ENCODE data around the gene ANKRD40CL. TPM values are rescaled to one million over a fixed set of nuclear protein-coding genes. Genes with fewer than 3 reads are reported as not detected.

ANKRD40CL gene
- total RNA-seq, 1 experiment from 2014 or later = not detected

DNA sequence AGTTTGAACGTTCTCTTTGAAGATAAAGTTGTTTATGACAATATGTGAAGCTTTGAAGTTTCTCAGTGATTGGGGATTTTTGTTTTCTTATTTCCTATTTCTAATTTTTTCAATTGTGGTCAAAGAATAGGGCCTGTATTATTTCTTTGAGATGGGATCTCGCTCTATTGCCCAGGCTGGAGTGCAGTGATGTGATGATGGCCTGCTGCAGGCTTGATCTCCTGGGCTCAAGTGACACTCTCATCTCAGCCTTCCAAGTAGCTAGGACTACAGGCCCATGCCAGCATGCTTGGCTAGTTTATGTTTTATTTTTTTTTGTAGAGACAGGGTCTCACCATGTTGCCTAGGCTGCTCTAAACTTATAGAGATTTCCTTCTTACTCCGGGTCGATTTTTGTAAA, 11.7 kb upstream of the ANKRD40CL start:
- no peaks in the 10 kb centered on the region for H3K4me1 Mint-ChIP-seq (ENCODE audit: low read depth, unreplicated experiment)
- no peaks in the 10 kb centered on the region for H3K27me3 Mint-ChIP-seq (ENCODE audit: unreplicated experiment)
- intact Hi-C loops (cut with micrococcal nuclease; ENCODE audit: unreplicated experiment) = no loop called here

DNA sequence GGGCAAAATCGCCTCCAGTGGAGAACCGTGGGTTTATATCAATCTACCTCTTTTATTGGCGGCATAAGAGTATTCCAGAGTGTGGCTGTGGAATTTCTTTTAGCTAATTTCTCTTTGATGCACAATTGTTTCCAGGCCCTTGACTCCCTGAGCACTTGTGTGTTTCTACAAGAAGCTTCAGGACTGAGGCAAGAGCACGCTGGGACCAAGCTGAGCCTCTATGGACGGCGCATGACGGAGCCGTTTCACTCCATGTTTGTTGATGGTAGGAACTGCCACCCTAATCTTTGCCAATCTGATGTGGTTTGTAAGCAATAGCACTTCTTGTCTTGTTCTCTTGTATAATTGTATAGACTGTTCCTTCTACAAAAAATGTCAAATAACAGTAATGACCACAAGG, 11.2 kb upstream of the ANKRD40CL start:
- Mint-ChIP-seq H3K27me3 (ENCODE audit: unreplicated experiment) (no peaks in the 10 kb centered on the region), H3K9me3 (ENCODE audit: low read depth, unreplicated experiment) (no peaks in the 10 kb centered on the region), H3K4me3 (ENCODE audit: low read depth, unreplicated experiment) (no peak overlapping the region), H3K4me1 (ENCODE audit: low read depth, unreplicated experiment) (no peaks in the 10 kb centered on the region), H3K27ac (ENCODE audit: unreplicated experiment) (no peak overlapping the region), H3K36me3 (ENCODE audit: insufficient read depth, unreplicated experiment) (no peaks in the 10 kb centered on the region)
- DNase-seq = no peak
- CTCF ChIA-PET = no interaction called here
- TF ChIP-seq, protein P1, sequence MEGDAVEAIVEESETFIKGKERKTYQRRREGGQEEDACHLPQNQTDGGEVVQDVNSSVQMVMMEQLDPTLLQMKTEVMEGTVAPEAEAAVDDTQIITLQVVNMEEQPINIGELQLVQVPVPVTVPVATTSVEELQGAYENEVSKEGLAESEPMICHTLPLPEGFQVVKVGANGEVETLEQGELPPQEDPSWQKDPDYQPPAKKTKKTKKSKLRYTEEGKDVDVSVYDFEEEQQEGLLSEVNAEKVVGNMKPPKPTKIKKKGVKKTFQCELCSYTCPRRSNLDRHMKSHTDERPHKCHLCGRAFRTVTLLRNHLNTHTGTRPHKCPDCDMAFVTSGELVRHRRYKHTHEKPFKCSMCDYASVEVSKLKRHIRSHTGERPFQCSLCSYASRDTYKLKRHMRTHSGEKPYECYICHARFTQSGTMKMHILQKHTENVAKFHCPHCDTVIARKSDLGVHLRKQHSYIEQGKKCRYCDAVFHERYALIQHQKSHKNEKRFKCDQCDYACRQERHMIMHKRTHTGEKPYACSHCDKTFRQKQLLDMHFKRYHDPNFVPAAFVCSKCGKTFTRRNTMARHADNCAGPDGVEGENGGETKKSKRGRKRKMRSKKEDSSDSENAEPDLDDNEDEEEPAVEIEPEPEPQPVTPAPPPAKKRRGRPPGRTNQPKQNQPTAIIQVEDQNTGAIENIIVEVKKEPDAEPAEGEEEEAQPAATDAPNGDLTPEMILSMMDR (IDR thresholded peaks at IDR 0.05; ENCODE audit: unreplicated experiment) = no peak
- BruUV-seq (replicated peaks) = no TSS peak
- intact Hi-C loops (cut with micrococcal nuclease; ENCODE audit: unreplicated experiment) = no loop called here

More for the DNA sequence above, 11.7 kb upstream of the ANKRD40CL start:
- no peaks in the 10 kb centered on the region for H3K36me3 Mint-ChIP-seq (ENCODE audit: insufficient read depth, unreplicated experiment)
- H3K9me3 Mint-ChIP-seq (ENCODE audit: low read depth, unreplicated experiment) = no peaks in the 10 kb centered on the region
- CTCF ChIA-PET = no interaction called here
- no peak overlapping the region for H3K27ac Mint-ChIP-seq (ENCODE audit: unreplicated experiment)
- TF ChIP-seq, protein P1 (IDR thresholded peaks at IDR 0.05; ENCODE audit: unreplicated experiment) = no peak
- BruUV-seq (replicated peaks) = no TSS peak
- DNase-seq = no peak
- H3K4me3 Mint-ChIP-seq (ENCODE audit: low read depth, unreplicated experiment) = no peak overlapping the region

DNA sequence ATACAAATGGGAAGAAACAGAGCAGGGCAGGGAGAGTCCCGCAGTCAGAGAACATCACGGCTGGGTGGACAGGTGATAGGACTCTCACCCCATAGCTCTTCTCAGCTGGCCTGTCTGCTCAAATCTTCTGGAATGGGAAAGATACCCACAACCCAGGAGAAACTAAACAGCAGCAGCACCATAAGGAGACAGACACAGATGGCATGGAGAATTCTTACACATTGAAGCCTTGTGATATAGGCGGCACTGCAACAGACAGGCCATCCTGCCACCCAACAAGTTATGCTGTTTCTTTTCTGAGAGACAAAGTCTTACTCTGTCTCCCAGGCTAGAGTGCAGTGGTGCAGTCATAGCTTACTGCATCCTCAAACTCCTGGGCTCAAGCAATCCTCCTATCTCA, 8.6 kb upstream of the ANKRD40CL start:
- H3K27me3 Mint-ChIP-seq (ENCODE audit: unreplicated experiment) = no peaks in the 10 kb centered on the region
- no peak overlapping the region for H3K27ac Mint-ChIP-seq (ENCODE audit: unreplicated experiment)
- TF ChIP-seq, protein P1 (IDR thresholded peaks at IDR 0.05; ENCODE audit: unreplicated experiment) = no peak
- intact Hi-C loops (cut with micrococcal nuclease; ENCODE audit: unreplicated experiment) = no loop called here
- no peaks in the 10 kb centered on the region for H3K9me3 Mint-ChIP-seq (ENCODE audit: low read depth, unreplicated experiment)
- no peaks in the 10 kb centered on the region for H3K4me1 Mint-ChIP-seq (ENCODE audit: low read depth, unreplicated experiment)
- CTCF ChIA-PET = no interaction called here
- no TSS peak for BruUV-seq (replicated peaks)
- no peak overlapping the region for H3K4me3 Mint-ChIP-seq (ENCODE audit: low read depth, unreplicated experiment)
- no peak for DNase-seq
- H3K36me3 Mint-ChIP-seq (ENCODE audit: insufficient read depth, unreplicated experiment) = no peaks in the 10 kb centered on the region

DNA sequence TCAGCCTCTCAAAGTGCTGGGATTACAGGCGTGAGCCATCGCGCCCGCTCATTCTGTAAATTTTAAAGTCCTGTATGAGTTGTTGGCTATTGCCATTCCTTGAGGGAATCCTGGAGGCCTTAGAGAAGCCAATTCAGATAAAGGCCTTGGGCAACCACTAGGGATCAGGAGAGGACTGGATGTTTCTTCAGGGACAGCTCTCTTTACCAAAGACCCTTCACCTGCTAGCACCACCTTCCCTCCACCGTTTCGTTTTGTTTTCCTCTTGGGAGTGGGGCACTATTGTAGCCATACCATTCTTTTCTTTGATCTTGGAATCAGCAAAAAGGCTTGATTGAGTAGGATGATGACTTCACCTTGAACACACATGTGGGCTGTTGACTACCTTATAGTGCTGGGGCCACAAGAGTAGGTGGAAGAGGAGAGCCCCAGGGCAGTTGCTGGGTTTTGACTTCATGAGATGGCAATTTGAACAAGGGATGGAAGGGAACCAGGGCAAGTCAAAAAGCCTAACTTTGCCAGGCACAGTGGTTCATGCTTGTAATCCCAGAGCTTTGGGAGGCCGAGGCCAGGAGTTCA, 7.0 kb upstream of the ANKRD40CL start:
- CTCF ChIA-PET = no interaction called here

More for the DNA sequence above, 7.0 kb upstream of the ANKRD40CL start:
- no peaks in the 10 kb centered on the region for H3K36me3 Mint-ChIP-seq (ENCODE audit: insufficient read depth, unreplicated experiment)
- no peak for DNase-seq
- no peak overlapping the region for H3K27ac Mint-ChIP-seq (ENCODE audit: unreplicated experiment)
- H3K9me3 Mint-ChIP-seq (ENCODE audit: low read depth, unreplicated experiment) = no peaks in the 10 kb centered on the region
- H3K4me3 Mint-ChIP-seq (ENCODE audit: low read depth, unreplicated experiment) = no peak overlapping the region
- H3K27me3 Mint-ChIP-seq (ENCODE audit: unreplicated experiment) = no peaks in the 10 kb centered on the region
- TF ChIP-seq, protein P1 (IDR thresholded peaks at IDR 0.05; ENCODE audit: unreplicated experiment) = no peak
- intact Hi-C loops (cut with micrococcal nuclease; ENCODE audit: unreplicated experiment) = no loop called here
- H3K4me1 Mint-ChIP-seq (ENCODE audit: low read depth, unreplicated experiment) = peaks cover under 1% of the 10 kb centered on the region
- BruUV-seq (replicated peaks) = no TSS peak
